Effector CD4-positive, alpha-beta T cell (primary cell): ENCODE results near the gene FFAR1.

Source experiments
- DNase-seq: peaks from one replicate; pipeline ENCODE4 v3.0.0-alpha.2; 2020

FFAR1 gene

DNA sequence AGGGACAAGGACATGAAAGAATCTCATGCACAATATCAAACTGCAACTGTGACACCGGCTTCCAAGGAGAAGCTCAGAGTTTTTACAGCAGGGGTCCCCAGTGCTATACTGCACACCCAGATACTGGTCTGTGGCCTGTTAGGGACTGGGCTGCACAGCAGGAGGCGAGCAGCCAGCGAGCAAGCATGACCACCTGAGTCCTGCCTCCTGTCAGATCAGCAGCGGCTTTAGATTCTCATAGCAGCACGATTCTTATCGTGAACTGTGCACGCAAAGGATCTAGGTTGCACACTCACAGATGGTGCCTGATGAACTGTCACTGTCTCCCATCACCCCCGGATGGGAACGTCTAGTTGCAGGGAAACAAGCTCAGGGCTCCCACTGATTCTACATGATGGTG lies 31.8 kb upstream of the FFAR1 start:
- DNase-seq, result no peak

DNA sequence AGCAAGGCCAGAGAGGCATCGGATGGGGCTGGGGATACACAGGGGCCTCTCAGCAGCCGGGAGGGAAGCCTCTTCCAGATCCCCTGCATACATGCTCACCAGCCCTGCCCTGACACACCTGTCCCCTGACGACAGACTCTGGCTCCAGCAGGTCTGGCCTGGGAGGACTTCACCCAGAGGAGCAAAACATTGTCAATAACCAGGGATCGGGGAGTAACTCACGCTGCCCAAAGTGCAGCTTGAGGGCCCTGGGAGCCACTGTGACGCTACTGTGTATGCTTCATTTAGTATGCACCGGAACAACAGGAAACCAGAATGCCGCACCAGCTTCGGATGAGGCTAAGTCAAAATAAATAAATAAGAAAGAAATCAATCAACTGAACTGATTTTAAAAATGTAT lies 31.1 kb upstream of the FFAR1 start:
- DNase-seq, result no peak

DNA sequence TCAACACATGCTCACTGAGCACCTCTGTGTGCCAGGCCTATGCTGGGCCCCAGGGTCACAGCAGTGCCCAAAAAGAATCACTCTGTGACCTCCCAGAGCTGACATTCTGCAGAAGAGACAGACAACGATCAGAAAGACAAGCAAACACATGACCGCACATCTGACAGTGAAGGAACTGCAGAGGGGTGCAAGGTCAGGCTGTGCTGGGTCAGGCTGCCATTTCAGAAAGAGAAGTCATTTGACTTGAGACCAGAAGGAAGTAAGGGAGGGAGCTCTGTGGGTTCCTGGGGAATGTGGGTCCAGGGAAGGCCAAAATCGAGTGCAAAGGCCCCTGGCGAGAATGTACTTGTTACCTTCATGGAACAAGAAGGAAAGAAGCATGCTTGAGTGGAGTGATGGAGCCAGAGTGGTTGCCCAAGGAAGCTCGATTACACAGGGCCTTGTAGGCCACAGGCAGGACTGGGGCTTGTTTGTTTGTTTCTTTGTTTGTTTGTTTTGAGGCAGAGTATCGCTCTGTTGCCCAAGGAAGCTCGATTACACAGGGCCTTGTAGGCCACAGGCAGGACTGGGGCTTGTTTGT lies 30.1 kb upstream of the FFAR1 start:
- no peak for DNase-seq

DNA sequence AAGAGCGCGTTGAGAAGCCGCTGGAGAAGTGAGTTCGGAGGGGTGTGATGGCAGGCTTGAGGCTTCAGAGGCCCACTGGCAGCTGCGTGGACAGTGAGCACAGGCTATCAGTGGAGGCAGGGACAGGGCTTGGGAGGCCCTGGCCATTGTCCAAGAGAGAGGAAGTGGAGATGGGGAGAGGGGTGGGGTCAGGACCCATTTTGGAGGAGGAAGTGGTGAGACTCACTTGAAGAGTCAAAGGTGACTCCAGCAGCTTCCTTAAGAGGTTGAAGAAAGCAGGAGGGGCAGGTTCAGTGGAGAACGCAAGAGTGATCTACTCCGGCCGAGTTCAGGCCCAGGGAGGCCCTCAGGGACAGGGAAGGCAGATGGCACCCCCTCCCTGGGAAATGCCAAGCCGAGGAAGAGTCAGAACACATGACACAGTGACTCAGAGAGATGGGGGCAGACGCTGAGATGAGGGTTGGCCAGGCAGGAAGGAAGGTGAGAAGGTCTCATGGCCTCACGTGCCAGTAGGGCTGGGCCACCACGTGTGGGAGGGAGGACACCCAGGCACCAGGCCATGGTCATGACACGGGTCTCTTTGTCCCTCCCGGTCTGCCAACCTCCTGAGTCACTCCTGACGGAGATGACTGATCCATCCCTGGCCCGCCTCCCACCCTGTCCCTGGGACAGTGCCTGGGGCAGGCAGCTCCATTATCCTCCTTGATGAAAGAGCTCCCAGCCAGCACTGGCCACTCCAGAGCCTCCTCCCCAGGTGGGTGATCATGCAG lies 28.8 kb upstream of the FFAR1 start:
- DNase-seq, result no peak

DNA sequence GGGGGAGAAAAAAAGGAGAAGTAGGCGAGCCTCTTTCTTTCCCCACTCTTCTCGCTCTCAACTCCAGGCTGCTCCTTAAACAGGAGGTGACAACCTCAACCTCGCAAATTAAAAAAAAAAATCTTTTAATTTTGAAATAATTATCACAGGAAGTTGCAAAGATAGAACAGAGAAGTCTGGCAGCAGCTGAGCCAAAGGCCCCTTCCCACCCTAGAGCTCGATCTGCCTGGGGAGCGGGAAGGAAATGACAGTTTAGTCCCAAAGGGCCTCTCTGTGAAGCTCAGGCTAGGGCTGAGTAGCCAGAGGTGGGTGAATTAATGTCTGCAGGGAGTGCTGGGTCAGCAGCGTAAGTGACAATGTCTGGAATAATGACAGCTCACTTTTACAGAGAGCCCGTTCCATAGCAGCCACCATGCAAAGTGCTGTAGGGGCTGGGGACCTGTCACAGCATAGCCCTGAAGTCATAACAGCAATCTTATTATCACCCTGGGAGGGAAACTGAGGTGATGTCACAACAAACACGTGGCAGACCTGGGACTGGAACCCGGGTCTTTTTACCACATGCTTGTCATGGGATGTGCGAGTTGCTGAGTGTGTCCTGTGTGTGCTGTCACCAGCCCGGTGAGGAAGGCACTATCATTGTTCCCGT lies 27.5 kb upstream of the FFAR1 start:
- no peak for DNase-seq

DNA sequence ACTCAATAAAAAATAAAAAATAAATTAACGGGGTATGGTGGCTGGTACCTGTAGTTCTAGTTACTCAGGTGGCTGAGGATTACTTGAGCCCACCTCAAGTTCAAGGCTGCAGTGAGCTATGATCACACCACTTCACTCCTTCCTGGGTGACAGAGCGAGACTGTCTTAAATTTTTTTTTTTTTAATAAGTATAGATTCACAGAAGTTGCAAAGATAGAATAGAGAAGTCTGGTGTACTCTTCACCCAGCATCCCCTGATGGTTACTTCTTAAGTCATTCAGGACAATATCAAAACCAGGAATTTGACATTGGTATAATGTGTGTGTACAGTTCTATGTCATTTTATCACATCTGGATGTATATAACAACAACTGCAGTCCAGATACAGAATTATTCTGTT lies 26.4 kb upstream of the FFAR1 start:
- no peak for DNase-seq

DNA sequence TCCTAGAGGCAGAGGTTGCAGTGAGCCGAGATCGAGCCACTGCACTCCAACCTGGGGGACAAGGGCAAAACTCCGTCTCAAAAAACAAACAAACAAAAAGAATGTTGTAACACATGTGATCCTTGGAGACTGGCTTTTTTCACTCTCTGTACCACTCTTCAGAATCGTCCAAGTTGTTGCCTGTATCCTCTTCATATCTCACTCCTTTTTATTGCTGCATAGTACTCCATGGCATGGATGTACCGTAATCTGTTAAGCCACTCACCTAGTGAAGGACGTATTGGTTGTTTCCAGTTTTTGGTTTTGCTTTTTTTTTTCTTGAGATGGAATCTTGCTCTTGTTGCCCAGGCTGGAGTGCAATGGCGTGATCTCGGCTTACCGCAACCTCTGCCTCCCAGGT lies 25.7 kb upstream of the FFAR1 start:
- DNase-seq, result no peak

DNA sequence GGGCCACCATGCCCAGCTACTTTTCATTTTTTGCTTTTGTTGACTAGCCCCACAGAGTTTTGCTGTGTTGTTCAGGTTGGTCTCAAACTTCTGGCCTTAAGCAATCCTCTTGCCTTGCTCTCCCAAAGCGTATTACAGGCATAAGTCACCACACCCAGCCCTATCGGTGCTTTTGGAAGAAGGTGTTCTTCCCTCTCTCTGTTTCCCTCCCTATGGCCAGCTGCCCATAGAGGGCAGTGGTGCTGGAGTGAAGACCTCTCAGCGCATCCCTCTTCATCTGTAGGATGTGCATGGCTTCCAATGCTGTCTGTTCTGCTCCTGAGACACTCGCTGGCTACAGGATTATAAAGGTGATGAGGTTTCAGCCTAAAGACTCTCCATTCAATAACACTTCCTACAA lies 20.1 kb upstream of the FFAR1 start:
- DNase-seq, result no peak

DNA sequence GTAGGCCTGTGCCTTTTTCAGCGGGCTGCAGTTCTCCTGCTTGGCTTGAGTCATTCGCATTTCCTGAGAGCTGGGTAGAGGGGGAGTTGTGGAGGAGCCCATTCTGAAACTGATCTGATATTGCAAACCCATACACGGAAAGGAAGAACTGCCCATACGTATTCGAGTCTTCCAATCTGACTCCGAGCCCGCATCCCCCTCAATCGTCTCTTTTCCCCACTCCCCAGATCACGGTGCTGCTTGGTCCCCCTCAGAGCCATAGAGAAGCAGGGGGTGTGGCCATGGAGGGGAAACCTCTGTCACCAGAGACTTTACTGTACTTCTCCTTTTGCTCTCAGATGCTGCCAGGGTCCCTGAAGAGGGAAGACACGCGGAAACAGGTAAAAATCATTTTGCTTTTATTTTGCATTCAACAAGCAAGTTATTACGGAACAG lies 18.8 kb upstream of the FFAR1 start, which contains the start of gene CD22:
TSS of gene CD22 (plus strand) at position 337 of the 435 bp plus-strand sequence. CDS start 2,854 bp downstream, outside the sequence.
- no peak for DNase-seq

DNA sequence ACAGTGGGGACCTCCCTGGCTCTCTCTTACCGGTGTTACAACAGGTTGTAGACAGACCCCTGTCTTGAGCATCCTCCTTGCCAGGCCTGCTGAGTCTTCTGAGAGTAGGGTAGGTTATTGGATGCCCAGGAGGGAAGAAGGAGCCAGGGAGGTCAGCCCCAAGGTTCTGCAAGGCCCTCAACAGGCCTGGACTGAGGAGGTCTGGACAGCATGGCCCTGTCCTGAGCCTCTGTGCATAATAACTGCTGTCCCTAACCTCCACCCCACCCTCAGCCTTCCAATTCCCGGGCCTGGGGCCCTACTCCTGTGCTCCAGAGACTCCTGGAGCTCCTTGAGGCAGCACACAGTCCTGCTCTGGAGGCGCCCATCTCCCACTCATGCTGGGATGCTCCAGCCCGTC lies 18.4 kb upstream of the FFAR1 start:
- DNase-seq, result no peak

DNA sequence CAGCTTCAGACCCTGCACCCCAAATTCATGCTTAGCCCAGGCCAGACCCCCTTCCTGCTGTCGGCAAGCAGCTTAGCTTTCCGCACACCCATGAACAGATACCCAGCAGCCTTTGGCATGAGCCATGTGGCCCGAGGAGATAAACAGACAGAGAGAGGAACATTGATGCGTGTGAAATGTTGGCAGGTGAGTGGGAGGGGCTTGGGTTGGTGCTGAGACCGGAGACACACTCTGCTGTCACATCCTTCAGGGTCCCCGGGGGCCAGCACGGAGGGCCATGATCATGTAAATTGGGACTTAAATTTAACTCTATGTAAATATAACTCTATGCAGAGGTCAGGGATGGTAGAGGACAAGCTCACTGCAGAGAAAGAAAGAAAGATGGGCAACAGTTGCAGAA lies 17.2 kb upstream of the FFAR1 start:
- no peak for DNase-seq

DNA sequence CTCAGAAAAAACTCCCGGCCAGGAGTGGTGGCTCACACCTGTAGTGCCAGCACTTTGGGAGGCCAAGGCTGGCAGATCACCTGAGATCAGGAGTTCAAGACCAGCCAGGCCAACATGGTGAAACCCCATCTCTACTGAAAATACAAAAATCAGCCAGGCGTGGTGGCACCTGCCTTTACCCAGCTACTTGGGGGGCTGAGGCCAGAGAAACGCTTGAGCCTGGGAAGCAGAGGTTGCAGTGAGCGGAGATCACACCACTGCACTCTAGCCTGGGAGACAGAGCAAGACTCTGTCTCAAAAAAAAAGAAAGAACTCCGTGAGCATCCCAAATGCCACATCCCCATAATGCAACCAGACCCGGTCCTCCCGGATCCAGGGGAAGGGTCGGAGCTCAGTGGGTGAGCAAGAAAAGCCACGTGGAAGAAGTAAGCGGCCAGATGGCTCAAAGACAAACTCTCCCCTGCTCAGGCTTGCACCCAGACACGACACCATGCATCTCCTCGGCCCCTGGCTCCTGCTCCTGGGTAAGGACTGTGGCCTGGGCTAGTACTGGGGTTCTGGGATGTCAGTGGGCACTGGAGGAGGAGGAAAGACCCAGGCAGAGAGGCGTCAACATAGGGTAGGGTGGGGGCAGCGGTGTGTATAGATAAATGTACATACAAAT lies 16.0 kb upstream of the FFAR1 start:
- no peak for DNase-seq

DNA sequence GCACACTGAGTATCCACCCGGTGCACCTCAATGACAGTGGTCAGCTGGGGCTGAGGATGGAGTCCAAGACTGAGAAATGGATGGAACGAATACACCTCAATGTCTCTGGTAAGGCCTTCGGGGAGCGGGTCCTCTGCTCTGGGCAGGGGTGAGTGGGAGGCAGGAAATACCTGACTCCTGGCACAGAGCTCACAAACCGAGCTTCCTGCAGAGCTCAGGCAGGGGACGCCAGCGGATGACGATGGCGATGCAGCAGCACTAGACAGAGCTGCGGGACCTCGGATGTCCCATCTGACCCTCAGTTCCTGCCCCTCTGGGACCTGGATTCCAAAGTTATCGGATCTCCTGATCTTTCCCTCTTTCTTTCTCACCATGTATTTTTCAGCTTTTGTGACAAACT lies 14.9 kb upstream of the FFAR1 start:
- DNase-seq, result no peak

DNA sequence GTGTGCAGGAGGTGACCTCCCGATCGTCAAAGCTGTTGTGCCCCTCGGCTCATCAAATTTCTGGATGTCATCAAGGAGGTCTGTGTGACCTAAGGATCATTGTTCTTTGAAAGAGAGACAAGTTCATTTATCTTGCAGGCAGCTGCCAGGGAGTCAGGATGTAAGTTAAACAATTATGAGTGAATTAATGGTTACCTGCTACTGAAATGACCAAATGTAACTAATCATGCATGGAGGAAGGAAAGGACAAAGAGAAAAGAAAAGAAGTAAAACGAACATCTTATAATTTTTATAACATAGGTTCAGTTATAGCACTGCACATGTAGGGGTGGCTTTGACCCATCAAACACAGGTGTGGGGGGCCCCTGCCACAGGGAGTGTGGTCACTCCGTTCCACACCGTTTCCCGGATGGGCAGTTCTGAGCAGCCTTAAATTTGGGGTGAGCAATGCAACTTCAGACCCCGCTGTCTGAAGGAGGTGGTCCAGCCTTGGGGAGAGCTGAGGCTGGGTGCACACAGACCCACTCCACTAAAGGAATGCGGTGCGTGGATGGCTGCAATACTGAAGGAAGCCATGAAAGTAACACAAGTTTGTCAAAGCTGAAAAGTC lies 13.5 kb upstream of the FFAR1 start:
- DNase-seq, result no peak

DNA sequence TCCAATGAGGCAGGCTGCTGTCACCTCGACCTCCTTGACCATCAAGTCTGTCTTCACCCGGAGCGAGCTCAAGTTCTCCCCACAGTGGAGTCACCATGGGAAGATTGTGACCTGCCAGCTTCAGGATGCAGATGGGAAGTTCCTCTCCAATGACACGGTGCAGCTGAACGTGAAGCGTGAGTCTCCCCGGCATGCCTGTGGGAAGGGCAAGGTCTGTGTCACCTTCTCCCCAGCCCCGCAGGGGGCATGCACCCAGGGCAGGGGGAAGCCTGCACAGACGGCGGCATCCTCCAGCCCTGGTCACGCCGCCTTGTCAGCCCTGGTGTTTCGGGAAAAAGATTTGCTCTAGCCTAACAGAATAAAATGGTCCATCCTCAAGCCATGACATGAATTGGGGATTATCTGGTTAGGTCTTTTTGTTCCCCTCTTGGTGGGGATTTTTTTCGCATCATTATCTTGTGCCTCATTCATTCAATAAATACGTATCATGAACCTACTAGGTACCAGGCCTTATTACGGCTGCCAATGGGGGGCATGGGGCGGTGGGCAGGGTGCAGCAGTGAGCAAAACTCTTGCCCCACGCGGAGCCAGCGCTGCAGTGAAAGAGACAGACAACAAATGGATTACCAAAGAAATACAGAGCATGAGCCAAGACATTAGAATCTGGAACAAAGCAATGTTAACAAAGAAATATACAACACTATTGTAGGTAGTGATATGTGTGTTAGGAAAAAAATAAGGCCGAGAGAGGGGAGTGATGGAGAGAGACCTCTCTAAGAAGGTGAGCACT lies 11.3 kb upstream of the FFAR1 start:
- DNase-seq, result no peak

DNA sequence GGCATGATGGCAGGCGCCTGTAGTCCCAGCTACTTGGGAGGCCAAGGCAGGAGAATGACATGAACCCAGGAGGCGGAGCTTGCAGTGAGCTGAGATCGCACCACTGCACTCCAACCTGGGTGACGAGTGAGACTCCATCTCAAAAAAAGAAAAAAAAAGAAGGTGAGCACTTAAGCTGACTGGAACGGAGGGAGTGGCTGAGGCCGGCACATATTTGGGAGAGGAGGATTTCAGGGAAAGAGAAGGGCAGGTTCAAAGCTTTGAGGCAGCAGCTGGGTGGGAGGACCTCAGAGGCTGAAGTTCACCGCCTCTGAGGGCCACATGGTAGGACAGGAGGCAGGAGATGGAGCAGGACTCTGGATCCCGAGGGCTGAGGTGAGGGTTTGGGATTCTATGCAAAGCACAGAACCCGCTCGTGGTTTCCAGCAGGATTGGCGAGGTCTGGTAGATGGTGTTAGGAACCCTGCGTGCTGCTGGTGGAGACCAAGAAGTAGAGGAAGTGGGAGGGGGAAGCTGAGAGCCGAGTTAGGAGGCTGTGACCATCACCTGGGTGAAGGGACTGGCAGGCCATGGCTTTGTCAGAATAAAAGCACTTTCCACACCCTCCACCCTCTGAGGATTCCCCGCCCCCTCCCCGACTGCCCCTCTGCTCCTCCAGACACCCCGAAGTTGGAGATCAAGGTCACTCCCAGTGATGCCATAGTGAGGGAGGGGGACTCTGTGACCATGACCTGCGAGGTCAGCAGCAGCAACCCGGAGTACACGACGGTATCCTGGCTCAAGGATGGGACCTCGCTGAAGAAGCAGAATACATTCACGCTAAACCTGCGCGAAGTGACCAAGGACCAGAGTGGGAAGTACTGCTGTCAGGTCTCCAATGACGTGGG lies 10.4 kb upstream of the FFAR1 start:
- no peak for DNase-seq

DNA sequence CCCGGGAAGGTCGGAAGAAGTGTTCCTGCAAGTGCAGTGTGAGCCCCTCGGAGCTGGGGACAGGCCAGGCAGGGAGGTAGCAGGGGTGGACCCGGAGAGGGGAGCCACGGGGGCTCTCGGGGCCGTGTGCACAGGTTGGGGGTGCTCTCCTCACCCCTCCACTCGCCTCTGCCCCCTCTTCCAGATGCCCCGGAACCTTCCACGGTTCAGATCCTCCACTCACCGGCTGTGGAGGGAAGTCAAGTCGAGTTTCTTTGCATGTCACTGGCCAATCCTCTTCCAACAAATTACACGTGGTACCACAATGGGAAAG lies 9.8 kb upstream of the FFAR1 start:
- no peak for DNase-seq

DNA sequence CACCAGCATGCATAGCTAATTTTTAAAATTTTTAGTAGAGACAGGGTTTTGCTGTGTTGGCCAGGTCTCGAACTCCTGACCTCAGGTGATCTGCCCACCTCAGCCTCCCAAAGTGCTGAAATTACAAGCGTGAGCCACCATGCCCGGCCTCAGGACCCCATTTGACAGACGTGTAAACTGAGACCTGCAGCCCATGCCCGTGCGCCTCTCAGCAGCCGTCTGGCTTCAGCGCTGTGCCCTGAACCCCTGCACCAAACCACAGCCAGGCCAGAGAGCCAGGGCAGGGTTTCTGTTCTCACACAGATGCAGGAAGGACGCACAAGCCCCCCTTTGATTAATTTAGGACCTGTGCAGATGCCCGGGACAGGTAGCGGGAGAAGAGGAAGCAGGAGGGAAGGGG lies 7.3 kb upstream of the FFAR1 start:
- DNase-seq, result no peak

DNA sequence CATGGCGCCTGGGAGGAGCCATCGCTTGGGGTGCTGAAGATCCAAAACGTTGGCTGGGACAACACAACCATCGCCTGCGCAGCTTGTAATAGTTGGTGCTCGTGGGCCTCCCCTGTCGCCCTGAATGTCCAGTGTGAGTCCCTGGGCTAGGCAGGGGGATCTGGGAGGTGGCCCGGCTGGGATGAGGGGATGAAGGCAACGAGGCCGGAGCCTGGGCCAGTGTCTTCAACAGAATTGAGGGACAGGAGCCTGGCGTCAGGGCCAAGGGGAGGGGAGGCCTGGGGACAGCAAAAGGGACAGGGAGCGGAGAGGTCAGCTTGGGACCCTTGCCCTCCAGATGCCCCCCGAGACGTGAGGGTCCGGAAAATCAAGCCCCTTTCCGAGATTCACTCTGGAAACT lies 6.7 kb upstream of the FFAR1 start:
- DNase-seq, result no peak

DNA sequence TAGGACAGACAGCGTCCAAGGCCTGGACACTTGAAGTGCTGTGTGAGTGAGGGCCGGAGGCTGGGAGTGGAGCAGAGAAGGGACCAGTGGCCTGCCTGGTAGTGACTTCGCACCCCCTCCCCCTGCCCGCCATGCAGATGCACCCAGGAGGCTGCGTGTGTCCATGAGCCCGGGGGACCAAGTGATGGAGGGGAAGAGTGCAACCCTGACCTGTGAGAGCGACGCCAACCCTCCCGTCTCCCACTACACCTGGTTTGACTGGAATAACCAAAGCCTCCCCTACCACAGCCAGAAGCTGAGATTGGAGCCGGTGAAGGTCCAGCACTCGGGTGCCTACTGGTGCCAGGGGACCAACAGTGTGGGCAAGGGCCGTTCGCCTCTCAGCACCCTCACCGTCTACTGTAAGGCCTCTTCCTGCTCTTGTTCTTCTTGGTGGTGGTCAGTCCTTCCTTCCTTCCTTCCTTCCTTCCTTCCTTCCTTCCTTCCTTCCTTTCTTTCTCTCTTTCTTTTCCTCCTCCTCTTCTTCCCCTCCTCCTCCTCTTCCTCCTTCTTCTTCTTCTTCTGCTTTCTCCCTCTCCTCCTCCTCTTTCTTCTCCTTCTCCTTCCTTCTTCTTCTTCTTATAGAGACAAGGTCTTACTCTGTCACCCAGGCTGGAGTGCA lies 6.0 kb upstream of the FFAR1 start:
- DNase-seq, result no peak

DNA sequence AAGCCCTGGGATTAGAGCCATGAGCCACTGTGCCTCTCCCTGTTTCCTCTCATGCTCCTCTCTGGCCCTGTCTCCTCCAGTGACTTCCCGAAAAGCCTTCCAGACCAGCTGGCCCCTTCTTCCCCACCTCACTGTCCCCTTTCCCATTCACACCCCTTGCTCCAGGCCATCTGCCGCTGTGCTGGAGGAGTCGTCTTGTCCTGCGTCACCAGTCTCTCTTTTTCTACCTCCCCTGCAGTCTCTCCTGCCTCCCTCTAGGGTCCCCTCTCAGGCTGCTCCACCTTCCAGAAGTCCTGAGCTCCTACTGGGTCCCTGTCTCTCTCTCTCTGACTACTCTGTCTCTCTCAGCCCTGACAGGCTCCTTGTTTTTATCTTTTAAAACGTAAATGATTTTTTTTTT lies 5.3 kb upstream of the FFAR1 start:
- no peak for DNase-seq
